GM12878 (cell line): ENCODE data around the gene NSL1. TPM values are rescaled to one million over a fixed set of nuclear protein-coding genes. Genes with fewer than 3 reads are reported as not detected.

Experiments
- ATAC-seq: fragments of 200-7000 bp; cut with Tn5 transposase; 3 replicates; pipeline ENCODE4 v1.9.1; 2020; ENCODE audit warnings: mild to moderate bottlenecking, moderate library complexity
- BruUV-seq: library from RNA; stranded (reverse); fragments of 400-500 nt; replicated peaks from 2 replicates; lab custom pipeline; 2021; lab: Mats Ljungman, UMichigan
- CTCF ChIA-PET: fragments of 300-600 bp; sonication (Branson Sonifier 250); formaldehyde crosslinking; extraction: SDS; loops from one replicate; lab custom pipeline; 2021; ENCODE audit warnings: inconsistent platforms; lab: Yijun Ruan, JAX
- POLR2A ChIA-PET: fragments of 350-600 bp; formaldehyde crosslinking; extraction: SDS; loops from one replicate; lab custom pipeline; 2021; ENCODE audit warnings: inconsistent platforms; lab: Charles Lee
- RAD21 ChIA-PET: fragments of 300-600 bp; sonication (Branson Sonifier 250); formaldehyde crosslinking; loops from one replicate; lab custom pipeline; 2023; ENCODE audit warnings: antibody characterized with exemption; ENCODE audit not compliant: unreplicated experiment; lab: Charles Lee
- SMC1A ChIA-PET: fragments of 300-600 bp; sonication (Branson Sonifier 250); formaldehyde crosslinking; loops from one replicate; lab custom pipeline; 2023; ENCODE audit not compliant: unreplicated experiment, uncharacterized antibody; lab: Charles Lee
- DNase-seq: peaks from one replicate; pipeline ENCODE4 v3.0.0-alpha.2; 2011; ENCODE audit warnings: low read depth, low spot score
- FAIRE-seq: peaks from 3 replicates; lab custom pipeline; 2011; peaks lifted over from hg19 to GRCh38; lab: Jason Lieb, UNC
- H2AFZ ChIP-seq: 2 replicates; pipeline ENCODE4 v1.6.0; 2011; ENCODE audit warnings: low read depth, low read length, control low read depth; ENCODE audit not compliant: control insufficient read depth
- H3K27ac ChIP-seq: 2 replicates; pipeline ENCODE4 v1.5.1; 2011; ENCODE audit warnings: control low read depth; ENCODE audit not compliant: control insufficient read depth, insufficient read depth
- H3K27me3 ChIP-seq, 2 experiments: replicated peaks in 1 of 2; 2 replicates each; pipeline versions ENCODE4 v1.6.0 to v1.6.1; 2011; ENCODE audit warnings: low read length in 1 of 2; ENCODE audit not compliant: control insufficient read depth in 2 of 2, insufficient read depth in 2 of 2
- H3K36me3 ChIP-seq, 2 experiments: 2 replicates each; pipeline ENCODE4 v1.5.1; 2011; ENCODE audit warnings: low read length in 1 of 2; ENCODE audit not compliant: control insufficient read depth in 2 of 2, insufficient read depth in 2 of 2
- H3K4me1 ChIP-seq: 2 replicates; pipeline ENCODE4 v1.6.1; 2011; ENCODE audit warnings: mild to moderate bottlenecking, low read length, moderate library complexity, mixed read lengths; ENCODE audit not compliant: control insufficient read depth, insufficient read depth
- H3K4me2 ChIP-seq: 2 replicates; pipeline ENCODE4 v1.6.0; 2011; ENCODE audit warnings: control low read depth; ENCODE audit not compliant: control insufficient read depth, insufficient read depth
- H3K4me3 ChIP-seq: fragments of 200-600 bp; sonication (generic); 2 replicates; pipeline ENCODE4 v1.5.1; 2016
- H3K79me2 ChIP-seq: 2 replicates; pipeline ENCODE4 v1.6.0; 2011; ENCODE audit warnings: low read length; ENCODE audit not compliant: control insufficient read depth, insufficient read depth
- H3K9ac ChIP-seq: 2 replicates; pipeline ENCODE4 v1.8.0; 2011; ENCODE audit warnings: low read length, control low read depth, mixed read lengths; ENCODE audit not compliant: control insufficient read depth, insufficient read depth
- H3K9me3 ChIP-seq: replicated peaks from 3 replicates; pipeline ENCODE4 v1.5.1; 2011; ENCODE audit warnings: mild to moderate bottlenecking, low read length; ENCODE audit not compliant: control insufficient read depth, insufficient read depth
- H4K20me1 ChIP-seq: 2 replicates; pipeline ENCODE4 v1.6.0; 2011; ENCODE audit not compliant: control insufficient read depth, insufficient read depth
- BCL11A ChIP-seq: IDR thresholded peaks from 2 replicates; pipeline ENCODE4 v1.6.1; 2011; ENCODE audit warnings: low read depth, low read length
- CHD1 ChIP-seq: IDR thresholded peaks from 2 replicates; pipeline ENCODE4 v1.6.1; 2012; ENCODE audit warnings: low read depth, low read length, improper control_type of control experiment
- CREB1 ChIP-seq: IDR thresholded peaks from 2 replicates; pipeline ENCODE4 v1.6.1; 2012; ENCODE audit warnings: low read depth, mild to moderate bottlenecking, inconsistent platforms
- ELK1 ChIP-seq: IDR thresholded peaks from 2 replicates; pipeline ENCODE4 v1.6.1; 2012; ENCODE audit warnings: low read depth, low read length, improper control_type of control experiment
- FOS ChIP-seq: IDR thresholded peaks from 3 replicates; pipeline ENCODE4 v1.6.1; 2011; ENCODE audit warnings: borderline replicate concordance; ENCODE audit not compliant: insufficient read length; ENCODE audit errors: extremely low read depth
- IKZF2 ChIP-seq, 2 experiments: fragments of 450-650 bp; IDR thresholded peaks; 2 replicates each; pipeline ENCODE4 v1.6.1; 2017; ENCODE audit warnings: mild to moderate bottlenecking in 2 of 2, moderate library complexity in 2 of 2
- POU2F2 ChIP-seq: IDR thresholded peaks from 3 replicates; pipeline ENCODE4 v1.6.1; 2011; ENCODE audit warnings: low read depth, mild to moderate bottlenecking, low read length, borderline replicate concordance
- SMC3 ChIP-seq: IDR thresholded peaks from 2 replicates; pipeline ENCODE4 v1.6.1; 2011; ENCODE audit warnings: low read length, improper control_type of control experiment, borderline replicate concordance
- SP1 ChIP-seq: IDR thresholded peaks from one replicate; pipeline ENCODE4 v1.6.1; 2011; ENCODE audit warnings: low read depth, low read length
- SREBF2 ChIP-seq: IDR thresholded peaks from 2 replicates; pipeline ENCODE4 v1.6.1; 2012; ENCODE audit warnings: mild to moderate bottlenecking, low read length
- SUPT20H ChIP-seq: IDR thresholded peaks from 2 replicates; pipeline ENCODE4 v1.6.1; 2011; ENCODE audit warnings: low read depth, mild to moderate bottlenecking, low read length, moderate library complexity, borderline replicate concordance; ENCODE audit not compliant: control insufficient read depth
- SUZ12 ChIP-seq: fragments of 200-600 bp; sonication (generic); IDR thresholded peaks from one replicate; pipeline ENCODE4 v1.6.1; 2018; ENCODE audit warnings: antibody characterized with exemption, mild to moderate bottlenecking; ENCODE audit not compliant: unreplicated experiment
- ZBED1 ChIP-seq: IDR thresholded peaks from 2 replicates; pipeline ENCODE4 v1.6.1; 2016; ENCODE audit warnings: borderline replicate concordance
- ZBTB4 ChIP-seq: fragments of 450-650 bp; formaldehyde crosslinking; IDR thresholded peaks from 2 replicates; pipeline ENCODE4 v1.4.0; 2022; ENCODE audit warnings: mild to moderate bottlenecking, moderate library complexity
- ZNF622 ChIP-seq: fragments of 450-650 bp; IDR thresholded peaks from 2 replicates; pipeline ENCODE4 v1.6.1; 2017; ENCODE audit warnings: mild to moderate bottlenecking, inconsistent platforms
- WGBS: methylation state at CpG from one replicate; pipeline ENCODE4 v1.1.6; 2016; ENCODE audit warnings: low lambda C conversion rate; ENCODE audit not compliant: insufficient replicate concordance, insufficient coverage; ENCODE audit errors: missing lambda C conversion rate; 5-methylcytosine and 5-hydroxymethylcytosine counted together
- in situ Hi-C: fragments of 300-500 bp; cut with MboI; formaldehyde crosslinking; loops from 9 replicates; pipeline ENCODE4 v1.14.3; 2018; ENCODE audit warnings: mixed read lengths
- intact Hi-C: fragments of 100-400 bp; cut with micrococcal nuclease; formaldehyde crosslinking; loops from one replicate; pipeline ENCODE4 v1.14.2; 2022; ENCODE audit not compliant: unreplicated experiment
- polyA plus RNA-seq, 11 experiments: library from polyadenylated mRNA; depleted of rRNA in 4 of 11; unstranded in 6 of 11; stranded (reverse) in 5 of 11; fragments of >200 nt; fragmentation: Nextera tagmentation in 4 of 11; fragmentation: Illumina TruSeq in 1 of 11; extraction: Ambion mirVana in 4 of 11; extraction: Trizol in 1 of 11; gene quantifications; 1 replicate in 1 of 11; 2 replicates in 10 of 11; pipeline versions ENCODE4 v1.2.1 to v1.2.3, GENCODE V29; 2011 to 2016; ENCODE audit warnings: inconsistent platforms in 2 of 11, missing spikeins in 2 of 11, low read depth in 1 of 11
- total RNA-seq, 4 experiments: library from RNA; depleted of rRNA in 3 of 4; stranded (reverse); fragments of >200 nt in 3 of 4; fragmentation: Illumina TruSeq in 1 of 4; extraction: Trizol in 1 of 4; gene quantifications; 2 replicates each; pipeline versions ENCODE4 v1.2.1 to v1.2.3, GENCODE V29; 2013 to 2021
- TF ChIP-seq, protein P1 (sequence below): fragments of 450-650 bp; IDR thresholded peaks from 2 replicates; pipeline ENCODE4 v1.6.1; 2018; ENCODE audit warnings: mild to moderate bottlenecking, low read depth, moderate library complexity; ENCODE audit not compliant: partially characterized antibody

The NSL1 gene
- total and polyA plus RNA-seq, 10 of the 15 experiments (the other 5 are each of a cell fraction or from before 2014, with no cell fraction given) = 36.7 to 74.2 (median 46.4) TPM

- TF ChIP-seq CHD1 (no peak), FOS (no peak), POU2F2 (no peak)
These were observed 41.6 kb downstream of the NSL1 start (continued) for GRCh38 chr1:212749821-212750535.

- Histone ChIP-seq H3K9me3 (peaks cover 5% of the 10 kb centered on the region; the same call in 2 of the 3 replicates), H3K4me3 (no peak overlapping the region), H2AFZ (no peak overlapping the region), H3K4me1 (peaks cover 20% of the 10 kb centered on the region), H3K27ac (no peak overlapping the region), H4K20me1 (no peaks in the 10 kb centered on the region), H3K9ac (no peak overlapping the region), H3K36me3 (peaks cover 0 to 2% of the 10 kb centered on the region in 2 experiments; a peak in 1 of 4 replicates), H3K4me2 (no peak overlapping the region), H3K27me3 (no peaks in the 10 kb centered on the region), H3K79me2 (peaks cover 2% of the 10 kb centered on the region; the same call in 1 of the 2 replicates)
- no peak for DNase-seq
- SMC1A ChIA-PET = interaction anchor here (1.0 to 2.3 kb wide), 5 partner anchors 8 to 78 kb away, joined by 3 to 7 read pairs (median 5); no protein-coding TSS in a partner anchor
- 100% methylated on average over 3 of the region's 3 CpGs for WGBS
- no peak for ATAC-seq
- BruUV-seq = no TSS peak
- POLR2A ChIA-PET = interaction anchor here (1.2 kb wide), 1 partner anchor 16 kb away, joined by 3 read pairs; no protein-coding TSS in a partner anchor
- RAD21 ChIA-PET = interaction anchor here (0.8 to 1.1 kb wide), 2 partner anchors 23 to 248 kb away, joined by 3 to 4 read pairs; no protein-coding TSS in a partner anchor
- in situ Hi-C loops (no loop called here), intact Hi-C loops (no loop called here)
- CTCF ChIA-PET = interaction anchor here (1.0 to 5.8 kb wide), 6 partner anchors 8 to 269 kb away, joined by 3 to 30 read pairs (median 6); no protein-coding TSS in a partner anchor
- no peak for FAIRE-seq
- TF ChIP-seq SMC3 = no peak
- no peak for TF ChIP-seq CREB1
- no peak for TF ChIP-seq IKZF2 (IDR thresholded peaks at IDR 0.05)
- TF ChIP-seq ELK1 = no peak
- no peak for TF ChIP-seq BCL11A
- TF ChIP-seq SUZ12 = no peak
- no peak for TF ChIP-seq SREBF2
- TF ChIP-seq SUPT20H = no peak
- TF ChIP-seq ZNF622 = no peak
- no peak for TF ChIP-seq ZBTB4 (CRISPR knock-in tag)
- no peak for TF ChIP-seq SP1
- TF ChIP-seq, protein P1, sequence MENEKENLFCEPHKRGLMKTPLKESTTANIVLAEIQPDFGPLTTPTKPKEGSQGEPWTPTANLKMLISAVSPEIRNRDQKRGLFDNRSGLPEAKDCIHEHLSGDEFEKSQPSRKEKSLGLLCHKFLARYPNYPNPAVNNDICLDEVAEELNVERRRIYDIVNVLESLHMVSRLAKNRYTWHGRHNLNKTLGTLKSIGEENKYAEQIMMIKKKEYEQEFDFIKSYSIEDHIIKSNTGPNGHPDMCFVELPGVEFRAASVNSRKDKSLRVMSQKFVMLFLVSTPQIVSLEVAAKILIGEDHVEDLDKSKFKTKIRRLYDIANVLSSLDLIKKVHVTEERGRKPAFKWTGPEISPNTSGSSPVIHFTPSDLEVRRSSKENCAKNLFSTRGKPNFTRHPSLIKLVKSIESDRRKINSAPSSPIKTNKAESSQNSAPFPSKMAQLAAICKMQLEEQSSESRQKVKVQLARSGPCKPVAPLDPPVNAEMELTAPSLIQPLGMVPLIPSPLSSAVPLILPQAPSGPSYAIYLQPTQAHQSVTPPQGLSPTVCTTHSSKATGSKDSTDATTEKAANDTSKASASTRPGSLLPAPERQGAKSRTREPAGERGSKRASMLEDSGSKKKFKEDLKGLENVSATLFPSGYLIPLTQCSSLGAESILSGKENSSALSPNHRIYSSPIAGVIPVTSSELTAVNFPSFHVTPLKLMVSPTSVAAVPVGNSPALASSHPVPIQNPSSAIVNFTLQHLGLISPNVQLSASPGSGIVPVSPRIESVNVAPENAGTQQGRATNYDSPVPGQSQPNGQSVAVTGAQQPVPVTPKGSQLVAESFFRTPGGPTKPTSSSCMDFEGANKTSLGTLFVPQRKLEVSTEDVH = no peak
- TF ChIP-seq ZBED1 = no peak
These were observed 45.0 kb downstream of the NSL1 start for GRCh38 chr1:212746546-212746945.
